ENCODE results near the gene GPBP1.
"Not testable (repeated sequence)": the region's sequence is repeated elsewhere in the genome, so short reads cannot be mapped to it uniquely, and the experiment has no call there.

GPBP1 gene

DNA sequence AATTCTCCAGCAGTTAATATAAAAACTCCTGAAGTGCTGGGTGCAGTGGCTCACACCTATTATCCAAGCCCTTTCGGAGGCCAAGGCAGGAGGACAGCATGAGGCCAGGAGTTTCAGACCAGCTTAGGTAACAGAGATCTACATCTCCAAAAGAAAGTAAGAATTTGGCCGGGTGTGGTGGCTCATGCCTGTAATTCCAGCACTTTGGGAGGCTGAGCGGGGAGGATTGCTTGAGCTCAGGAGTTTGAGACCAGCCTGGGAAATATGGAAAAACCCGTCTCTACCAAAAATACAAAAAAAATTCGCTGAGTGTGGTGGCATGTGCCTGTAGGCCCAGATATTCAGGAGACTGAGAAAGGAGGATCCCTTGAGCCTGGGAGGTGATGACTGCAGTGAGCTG lies 6.7 kb upstream of the GPBP1 start:
- H3K4me3 ChIP-seq (ENCODE audit: low read length), result no peak overlapping the region
- no peaks in the 10 kb centered on the region for H3K36me3 ChIP-seq (ENCODE audit: insufficient read depth, low read depth, low read length)
- no peak overlapping the region for H3K9ac ChIP-seq (ENCODE audit: low read depth, low read length)
- H3K4me1 ChIP-seq (ENCODE audit: insufficient read depth, low read length), result no peaks in the 10 kb centered on the region
- no peaks in the 10 kb centered on the region for H3K9me3 ChIP-seq (ENCODE audit: insufficient read depth, low read depth, low read length)
- H3K27ac ChIP-seq (ENCODE audit: low read length), result no peak overlapping the region
- no peaks in the 10 kb centered on the region for H3K27me3 ChIP-seq (ENCODE audit: insufficient read depth, low read length)

DNA sequence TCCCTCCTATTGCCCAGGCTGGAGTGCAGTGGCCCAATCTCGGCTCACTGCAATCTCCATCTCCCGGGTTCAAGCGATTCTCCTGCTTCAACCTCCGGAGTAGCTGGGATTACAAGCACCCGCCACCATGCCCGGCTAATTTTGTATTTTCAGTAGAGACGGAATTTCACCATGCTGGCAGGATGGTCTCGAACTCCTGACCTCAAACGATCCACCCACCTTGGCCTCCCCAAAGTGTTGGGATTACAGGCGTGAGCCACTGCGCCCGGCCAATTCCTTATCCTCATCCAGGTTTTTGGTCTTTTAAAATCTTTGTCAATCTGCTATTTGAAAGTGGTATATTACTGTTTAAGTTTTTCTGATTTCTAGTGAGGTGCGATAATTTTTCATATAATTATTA lies 3.7 kb upstream of the GPBP1 start:
- H3K36me3 ChIP-seq (ENCODE audit: insufficient read depth, low read depth, low read length); H3K27ac ChIP-seq (ENCODE audit: low read length); H3K4me3 ChIP-seq (ENCODE audit: low read length); H3K9me3 ChIP-seq (ENCODE audit: insufficient read depth, low read depth, low read length); H3K9ac ChIP-seq (ENCODE audit: low read depth, low read length); H3K27me3 ChIP-seq (ENCODE audit: insufficient read depth, low read length); H3K4me1 ChIP-seq (ENCODE audit: insufficient read depth, low read length): not testable (repeated sequence)

GRCh38 chr5:57171816-57172465 lies 1.9 kb upstream of the GPBP1 start:
- Histone ChIP-seq H3K9me3 (ENCODE audit: insufficient read depth, low read depth, low read length) (no peaks in the 10 kb centered on the region), H3K4me1 (ENCODE audit: insufficient read depth, low read length) (no peaks in the 10 kb centered on the region; the same call in 1 of the 2 replicates), H3K27ac (ENCODE audit: low read length) (no peak overlapping the region), H3K36me3 (ENCODE audit: insufficient read depth, low read depth, low read length) (peaks cover 15% of the 10 kb centered on the region; the same call in 1 of the 2 replicates), H3K27me3 (ENCODE audit: insufficient read depth, low read length) (no peaks in the 10 kb centered on the region), H3K4me3 (ENCODE audit: low read length) (peak overlapping the region; percentile 95), H3K9ac (ENCODE audit: low read depth, low read length) (peak overlapping the region; percentile 99; the same call in 1 of the 2 replicates)

DNA sequence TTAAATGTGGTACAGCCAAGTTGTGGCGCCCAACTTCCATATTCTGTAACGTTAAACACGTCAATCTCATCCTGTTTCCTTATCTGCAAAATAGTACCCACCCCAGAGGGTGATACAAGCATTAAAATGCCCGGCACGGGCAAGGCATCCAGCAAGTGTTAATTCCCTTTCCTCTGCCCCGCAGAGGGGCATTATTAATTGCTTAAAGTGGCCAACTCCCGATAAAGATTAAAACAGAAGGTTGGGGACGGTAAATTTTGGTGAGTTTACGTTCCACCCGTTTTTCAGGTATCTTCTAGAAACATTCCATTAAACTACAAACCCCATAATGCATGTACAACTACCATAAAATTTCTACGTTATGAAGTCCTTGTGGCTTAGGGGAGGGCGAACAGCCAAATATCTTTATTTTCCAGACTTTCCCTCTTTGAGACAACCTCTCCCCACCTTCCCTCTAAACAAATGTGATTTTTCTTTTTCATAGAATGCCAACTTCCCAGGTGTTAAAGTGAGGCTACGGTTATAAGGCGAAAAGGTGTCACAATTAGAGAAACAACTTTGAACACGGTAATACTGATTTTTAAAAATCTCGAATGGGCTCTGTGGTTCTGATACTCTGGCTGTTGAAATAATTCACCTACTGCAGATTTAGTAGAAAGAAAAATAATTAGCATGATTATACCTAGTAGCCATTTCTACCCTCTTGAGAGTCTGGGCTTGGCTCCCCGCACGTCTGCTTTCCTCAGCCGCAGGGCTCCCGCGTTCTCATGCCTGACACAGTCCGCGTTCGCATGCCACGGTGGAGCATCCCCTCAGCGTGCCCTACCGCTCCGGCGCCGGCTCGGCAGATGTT lies 1.2 kb upstream of the GPBP1 start:
- peak overlapping the region; percentile 68 for H3K27ac ChIP-seq (ENCODE audit: low read length)
- H3K4me3 ChIP-seq (ENCODE audit: low read length), result peak overlapping the region; percentile 95
- H3K9ac ChIP-seq (ENCODE audit: low read depth, low read length), result peak overlapping the region; percentile 99

GRCh38 chr5:57174128-57174889 lies 450 bp downstream of the GPBP1 start:
- Histone ChIP-seq H3K4me1 (ENCODE audit: insufficient read depth, low read length) (peaks cover 5% of the 10 kb centered on the region; the same call in 1 of the 2 replicates), H3K9ac (ENCODE audit: low read depth, low read length) (peak overlapping the region; percentile 99), H3K27me3 (ENCODE audit: insufficient read depth, low read length) (no peaks in the 10 kb centered on the region), H3K4me3 (ENCODE audit: low read length) (peak overlapping the region; percentile 95), H3K36me3 (ENCODE audit: insufficient read depth, low read depth, low read length) (peaks cover 37% of the 10 kb centered on the region), H3K27ac (ENCODE audit: low read length) (peak overlapping the region; percentile 100), H3K9me3 (ENCODE audit: insufficient read depth, low read depth, low read length) (no peaks in the 10 kb centered on the region)

More for the DNA sequence above, 1.2 kb upstream of the GPBP1 start:
- no peaks in the 10 kb centered on the region for H3K27me3 ChIP-seq (ENCODE audit: insufficient read depth, low read length)
- no peaks in the 10 kb centered on the region; the same call in 1 of the 2 replicates for H3K4me1 ChIP-seq (ENCODE audit: insufficient read depth, low read length)
- H3K36me3 ChIP-seq (ENCODE audit: insufficient read depth, low read depth, low read length), result peaks cover 20% of the 10 kb centered on the region; the same call in 1 of the 2 replicates
- H3K9me3 ChIP-seq (ENCODE audit: insufficient read depth, low read depth, low read length), result no peaks in the 10 kb centered on the region

GRCh38 chr5:57174890-57175510 lies 1.1 kb downstream of the GPBP1 start:
- Histone ChIP-seq H3K4me3 (ENCODE audit: low read length) (peak overlapping the region; percentile 95), H3K9me3 (ENCODE audit: insufficient read depth, low read depth, low read length) (no peaks in the 10 kb centered on the region), H3K4me1 (ENCODE audit: insufficient read depth, low read length) (peaks cover 8% of the 10 kb centered on the region; the same call in 1 of the 2 replicates), H3K27ac (ENCODE audit: low read length) (peak overlapping the region; percentile 100), H3K36me3 (ENCODE audit: insufficient read depth, low read depth, low read length) (peaks cover 42% of the 10 kb centered on the region), H3K9ac (ENCODE audit: low read depth, low read length) (peak overlapping the region; percentile 99), H3K27me3 (ENCODE audit: insufficient read depth, low read length) (no peaks in the 10 kb centered on the region)

- Histone ChIP-seq H3K9ac (ENCODE audit: low read depth, low read length) (peak overlapping the region; percentile 99; the same call in 1 of the 2 replicates), H3K4me1 (ENCODE audit: insufficient read depth, low read length) (peaks cover 8% of the 10 kb centered on the region; the same call in 1 of the 2 replicates), H3K27me3 (ENCODE audit: insufficient read depth, low read length) (no peaks in the 10 kb centered on the region), H3K27ac (ENCODE audit: low read length) (no peak overlapping the region), H3K36me3 (ENCODE audit: insufficient read depth, low read depth, low read length) (peaks cover 42% of the 10 kb centered on the region), H3K4me3 (ENCODE audit: low read length) (peak overlapping the region; percentile 95), H3K9me3 (ENCODE audit: insufficient read depth, low read depth, low read length) (no peaks in the 10 kb centered on the region)
These were observed 1.9 kb downstream of the GPBP1 start for GRCh38 chr5:57175551-57176309.

DNA sequence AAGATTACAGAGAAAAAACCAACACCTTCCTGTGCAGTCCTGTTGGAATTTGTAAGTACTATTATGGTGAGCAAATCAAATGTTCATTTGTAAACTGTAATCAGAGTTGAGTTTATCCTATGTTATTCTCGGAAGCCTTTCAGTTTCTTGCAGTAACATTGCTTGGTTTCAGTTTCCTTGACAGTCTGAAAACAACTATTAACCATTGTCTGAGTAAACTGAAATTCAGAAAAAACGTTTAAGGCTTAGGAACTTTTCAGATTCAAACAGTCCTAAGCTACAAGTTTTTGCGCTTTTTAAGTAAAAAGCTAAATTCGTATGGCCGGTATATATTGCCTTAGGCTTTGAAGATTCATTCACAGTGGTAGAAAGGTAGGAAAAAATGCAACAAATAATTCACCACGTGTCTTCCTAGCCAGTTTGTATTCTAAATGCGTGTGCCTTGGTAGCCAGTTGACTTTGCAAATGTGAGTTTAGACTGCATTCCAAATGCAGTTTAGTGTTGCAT lies 2.5 kb downstream of the GPBP1 start:
- H3K9me3 ChIP-seq (ENCODE audit: insufficient read depth, low read depth, low read length), result no peaks in the 10 kb centered on the region
- no peak overlapping the region for H3K27ac ChIP-seq (ENCODE audit: low read length)
- no peaks in the 10 kb centered on the region for H3K27me3 ChIP-seq (ENCODE audit: insufficient read depth, low read length)
- peak overlapping the region; percentile 95 for H3K4me3 ChIP-seq (ENCODE audit: low read length)
- H3K4me1 ChIP-seq (ENCODE audit: insufficient read depth, low read length), result peaks cover 8% of the 10 kb centered on the region; the same call in 1 of the 2 replicates
- H3K36me3 ChIP-seq (ENCODE audit: insufficient read depth, low read depth, low read length), result peaks cover 42% of the 10 kb centered on the region
- H3K9ac ChIP-seq (ENCODE audit: low read depth, low read length), result peak overlapping the region; percentile 99; the same call in 1 of the 2 replicates

- H3K9ac ChIP-seq (ENCODE audit: low read depth, low read length), result no peak overlapping the region
- no peaks in the 10 kb centered on the region for H3K9me3 ChIP-seq (ENCODE audit: insufficient read depth, low read depth, low read length)
- no peak overlapping the region for H3K27ac ChIP-seq (ENCODE audit: low read length)
- peaks cover 8% of the 10 kb centered on the region; the same call in 1 of the 2 replicates for H3K4me1 ChIP-seq (ENCODE audit: insufficient read depth, low read length)
- H3K27me3 ChIP-seq (ENCODE audit: insufficient read depth, low read length), result no peaks in the 10 kb centered on the region
- peaks cover 42% of the 10 kb centered on the region for H3K36me3 ChIP-seq (ENCODE audit: insufficient read depth, low read depth, low read length)
- H3K4me3 ChIP-seq (ENCODE audit: low read length), result peak overlapping the region; percentile 95
These were observed 3.8 kb downstream of the GPBP1 start for GRCh38 chr5:57177479-57178156.

DNA sequence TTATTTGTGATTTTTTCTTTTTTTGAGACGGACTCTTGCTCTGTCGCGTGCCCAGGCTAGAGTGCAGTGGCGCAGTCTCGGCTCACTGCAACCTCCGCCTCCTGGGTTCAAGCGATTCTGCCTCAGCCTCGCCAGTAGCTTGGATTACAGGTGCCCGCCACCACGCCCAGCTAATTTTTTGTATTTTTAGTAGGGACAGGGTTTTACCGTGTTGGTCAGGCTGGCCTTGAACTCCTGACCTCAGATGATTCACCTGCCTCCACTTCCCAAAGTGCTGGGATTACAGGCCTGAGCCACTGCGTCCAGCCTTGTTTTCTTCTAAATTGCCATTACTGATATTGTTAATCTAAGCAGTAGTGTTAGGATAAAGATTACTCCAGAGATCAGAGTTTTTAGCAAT lies 4.4 kb downstream of the GPBP1 start:
- H3K27me3 ChIP-seq (ENCODE audit: insufficient read depth, low read length); H3K27ac ChIP-seq (ENCODE audit: low read length); H3K4me1 ChIP-seq (ENCODE audit: insufficient read depth, low read length); H3K9ac ChIP-seq (ENCODE audit: low read depth, low read length); H3K9me3 ChIP-seq (ENCODE audit: insufficient read depth, low read depth, low read length): not testable (repeated sequence)
- peak overlapping the region; percentile 95 for H3K4me3 ChIP-seq (ENCODE audit: low read length)
- H3K36me3 ChIP-seq (ENCODE audit: insufficient read depth, low read depth, low read length), result peaks cover 42% of the 10 kb centered on the region

Data from iPS-20b (cell line).